ENCODE results near the gene AKAP8L. TPM values are rescaled to one million over a fixed set of nuclear protein-coding genes. Genes with fewer than 3 reads are reported as not detected.

The AKAP8L gene
- total RNA-seq: 211 and 219 TPM in 2 replicates
- total RNA-seq (2013): 109 TPM
- 151 and 184 TPM in 2 replicates for polyA plus RNA-seq
- polyA minus RNA-seq: 133 and 219 TPM in 2 replicates

DNA sequence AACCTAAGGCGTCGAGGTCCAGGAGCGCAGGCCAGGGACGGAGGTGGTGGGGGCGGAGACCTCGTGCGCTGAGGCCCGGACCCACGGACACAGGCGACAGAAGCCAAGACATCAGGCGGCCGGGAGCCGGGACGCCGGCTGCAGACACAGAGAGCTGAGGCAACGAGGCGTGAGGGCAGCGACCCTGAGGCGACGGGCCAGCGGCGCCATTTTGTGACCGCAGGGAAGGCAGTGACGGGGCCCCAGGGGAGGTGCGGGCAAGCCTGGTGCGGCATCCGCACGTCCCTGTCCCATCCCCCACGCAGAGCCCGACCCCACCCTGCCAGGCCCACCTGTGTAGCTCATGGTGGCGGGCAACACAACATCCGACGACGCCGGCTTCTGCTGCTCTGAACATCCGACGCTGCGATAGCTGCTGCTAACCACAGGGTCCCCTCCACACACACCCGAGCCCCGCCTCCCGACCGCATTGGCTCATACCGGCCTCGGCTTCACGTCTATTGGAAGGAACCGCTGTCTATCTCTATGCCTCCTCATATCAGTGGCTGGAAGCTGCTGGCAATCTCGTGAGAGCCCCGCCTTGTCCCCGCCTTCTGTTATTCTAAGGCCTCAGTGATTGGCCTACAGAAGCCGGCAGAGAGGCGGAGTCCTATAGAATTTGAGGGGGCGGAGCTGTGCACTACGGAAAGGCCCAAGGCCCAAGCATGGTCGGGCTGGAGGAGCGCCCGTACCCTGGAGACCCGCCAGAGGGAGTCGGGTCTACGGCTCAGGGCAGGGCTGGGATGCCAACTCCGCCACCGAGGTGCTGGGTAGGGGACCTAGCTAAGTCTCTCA is at the start of gene AKAP8L:
Gene AKAP8L, minus strand, starts transcription at position 410 of the 834 bp plus-strand sequence. Its CDS starts 65 bp downstream, at position 345.
- WGBS (ENCODE audit: insufficient coverage): under 1% methylated on average over 61 of the region's 61 CpGs
- TF ChIP-seq CTCF (IDR thresholded peaks at IDR 0.05) (peak; percentile 87), EZH2 (IDR thresholded peaks at IDR 0.05; ENCODE audit: borderline replicate concordance, insufficient read depth, low read depth, low read length, poor library complexity, severe bottlenecking) (no peak)
- H3K27ac ChIP-seq (ENCODE audit: low read length in 2 of 2): peak within 1 kb of the TSS; percentile 68 to 85
- no peaks in the 10 kb centered on the region for H3K9me3 Mint-ChIP-seq (ENCODE audit: insufficient read depth)
- peaks cover 49% of the 10 kb centered on the region for H3K79me2 ChIP-seq (ENCODE audit: control insufficient read depth, insufficient read depth, low read length)
- peak; percentile 100 for DNase-seq
- peak; percentile 93 for ATAC-seq (ENCODE audit: low read depth)
- no peaks in the 10 kb centered on the region for H3K27me3 ChIP-seq (replicated peaks in 1 of 4; ENCODE audit: control extremely low read depth in 1 of 4, control insufficient read depth in 3 of 4, insufficient read depth in 4 of 4, low read length in 3 of 4)
- H3K27ac Mint-ChIP-seq: peak within 1 kb of the TSS; percentile 100
- H3K9ac ChIP-seq (ENCODE audit: low read length): peak within 1 kb of the TSS; percentile 95
- H3K36me3 ChIP-seq (replicated peaks in 1 of 2; ENCODE audit: control extremely low read depth in 1 of 2, control insufficient read depth in 1 of 2, extremely low read depth in 1 of 2, insufficient read depth in 2 of 2, low read length in 1 of 2): peaks cover 2 to 25% of the 10 kb centered on the region in 2 experiments
- POLR2A ChIA-PET: interaction anchor here (0.5 to 3.7 kb wide), 7 partner anchors 15 to 1668 kb away, joined by 3 to 38 read pairs (median 10); partner anchors contain the start of gene AKAP8
- H3K4me1 Mint-ChIP-seq: peaks cover 39% of the 10 kb centered on the region
- H3K4me2 ChIP-seq (replicated peaks; ENCODE audit: low read depth, low read length, poor library complexity, severe bottlenecking): peak within 1 kb of the TSS; percentile 88
- intact Hi-C loops (cut with micrococcal nuclease): loop anchor here (1.0 to 2.0 kb wide), 7 partner anchors 14 to 138 kb away; partner anchors contain the start of genes AKAP8 and RASAL3
- H3K4me1 ChIP-seq (ENCODE audit: control insufficient read depth in 2 of 2, insufficient read depth in 2 of 2, low read length in 2 of 2): peaks cover 18 to 24% of the 10 kb centered on the region in 2 donors
- peak within 1 kb of the TSS; percentile 100 for H3K4me3 Mint-ChIP-seq
- H3K4me3 ChIP-seq (ENCODE audit: control extremely low read depth in 1 of 5, extremely low read depth in 1 of 5, insufficient read depth in 1 of 5, low read depth in 2 of 5, low read length in 4 of 5): peak within 1 kb of the TSS; percentile 36 to 97 (median 91)
- peaks cover 39% of the 10 kb centered on the region for H4K20me1 ChIP-seq (ENCODE audit: control insufficient read depth, insufficient read depth, low read length, poor library complexity, severe bottlenecking)
- H3K27me3 Mint-ChIP-seq: no peaks in the 10 kb centered on the region
- peaks cover 0 to 9% (median 0%) of the 10 kb centered on the region in 3 donors for H3K9me3 ChIP-seq (ENCODE audit: control extremely low read depth in 1 of 3, control insufficient read depth in 2 of 3, insufficient read depth in 1 of 3, low read length in 2 of 3)
- peak within 1 kb of the TSS; percentile 78 for H2AFZ ChIP-seq (ENCODE audit: insufficient read depth, low read depth, low read length, poor library complexity, severe bottlenecking)
- CTCF ChIA-PET: interaction anchor here (0.6 to 7.9 kb wide), 36 partner anchors 8 to 327 kb away, joined by 3 to 145 read pairs (median 4); partner anchors contain the start of genes AKAP8 and RASAL3
